Gastrocnemius medialis (tissue), 4 donors: ENCODE measurements around the gene C19orf44. TPM values are rescaled to one million over a fixed set of nuclear protein-coding genes. Genes with fewer than 3 reads are reported as not detected.
"Not testable (repeated sequence)": the region's sequence is repeated elsewhere in the genome, so short reads cannot be mapped to it uniquely, and the experiment has no call there.

Source experiments
- ATAC-seq, 2 donors: fragments of 150-250 bp; one replicate each; pipeline ENCODE4 v1.9.1; 2016
- DNase-seq, 2 donors: peaks; one replicate each; pipeline ENCODE4 v3.0.0-alpha.2; 2019
- H3K27ac ChIP-seq, 4 donors: fragments of 200-600 bp; sonication (generic); 1 replicate in 1 of 4; 2 replicates in 3 of 4; pipeline ENCODE4 v1.5.1; 2016 to 2018; ENCODE audit warnings: mild to moderate bottlenecking in 2 of 4, moderate library complexity in 1 of 4
- H3K27me3 ChIP-seq, 3 donors: fragments of 200-600 bp; sonication (generic) in 2 of 3; 1 replicate in 1 of 3; 2 replicates in 2 of 3; pipeline versions ENCODE4 v1.5.1 to v1.6.0; 2016 to 2019; ENCODE audit warnings: mild to moderate bottlenecking in 1 of 3, moderate library complexity in 1 of 3
- H3K36me3 ChIP-seq, 2 donors: fragments of 200-600 bp; sonication (generic) in 1 of 2; one replicate each; pipeline ENCODE4 v1.5.1; 2017 to 2018
- H3K4me1 ChIP-seq, 2 donors: fragments of 200-600 bp; sonication (generic) in 1 of 2; one replicate each; pipeline ENCODE4 v1.5.1; 2016 to 2017; ENCODE audit warnings: mild to moderate bottlenecking in 2 of 2
- H3K4me3 ChIP-seq, 4 donors: fragments of 200-600 bp; sonication (generic) in 3 of 4; 1 replicate in 1 of 4; 2 replicates in 3 of 4; pipeline ENCODE4 v1.5.1; 2016 to 2019; ENCODE audit warnings: mild to moderate bottlenecking in 2 of 4
- H3K9me3 ChIP-seq, 3 donors: fragments of 200-600 bp; sonication (generic) in 2 of 3; 1 replicate in 1 of 3; 2 replicates in 2 of 3; pipeline ENCODE4 v1.5.1; 2016 to 2019
- POLR2A ChIP-seq, 2 donors: fragments of 450-650 bp; IDR thresholded peaks; one replicate each; pipeline ENCODE4 v1.6.1; 2017; ENCODE audit warnings: antibody characterized with exemption in 2 of 2, mild to moderate bottlenecking in 2 of 2, moderate library complexity in 2 of 2
- in situ Hi-C, 4 donors: fragments of 200-750 bp; cut with MboI; loops; one replicate each; pipeline versions ENCODE4 v1.15.0 to v1.8.0; 2017; ENCODE audit warnings: low sequenced_read_pairs in 4 of 4
- intact Hi-C: fragments of 100-400 bp; cut with DNase I; formaldehyde crosslinking; loops from one replicate; pipeline ENCODE4 v1.15.1; 2023; ENCODE audit warnings: low total_unique reads
- total RNA-seq, 4 donors: library from RNA; depleted of rRNA; stranded (reverse); fragments of >200 nt; gene quantifications; one replicate each; pipeline versions ENCODE4 v1.1.0 to v1.2.3, GENCODE V29; 2016
- TF ChIP-seq, protein P1 (sequence below), 5 experiments: fragments of 450-650 bp in 3 of 5; fragments of 200-600 bp in 2 of 5; sonication (generic) in 2 of 5; IDR thresholded peaks in 4 of 5; conservative IDR thresholded peaks in 1 of 5; 1 replicate in 4 of 5; 2 replicates in 1 of 5; pipeline ENCODE4 v1.5.1; 2016 to 2019; ENCODE audit warnings: antibody characterized with exemption in 5 of 5, mild to moderate bottlenecking in 3 of 5, moderate library complexity in 3 of 5

The C19orf44 gene
- total RNA-seq, 4 donors from 2014 or later = 4.1 to 7.1 (median 5.0) TPM

DNA sequence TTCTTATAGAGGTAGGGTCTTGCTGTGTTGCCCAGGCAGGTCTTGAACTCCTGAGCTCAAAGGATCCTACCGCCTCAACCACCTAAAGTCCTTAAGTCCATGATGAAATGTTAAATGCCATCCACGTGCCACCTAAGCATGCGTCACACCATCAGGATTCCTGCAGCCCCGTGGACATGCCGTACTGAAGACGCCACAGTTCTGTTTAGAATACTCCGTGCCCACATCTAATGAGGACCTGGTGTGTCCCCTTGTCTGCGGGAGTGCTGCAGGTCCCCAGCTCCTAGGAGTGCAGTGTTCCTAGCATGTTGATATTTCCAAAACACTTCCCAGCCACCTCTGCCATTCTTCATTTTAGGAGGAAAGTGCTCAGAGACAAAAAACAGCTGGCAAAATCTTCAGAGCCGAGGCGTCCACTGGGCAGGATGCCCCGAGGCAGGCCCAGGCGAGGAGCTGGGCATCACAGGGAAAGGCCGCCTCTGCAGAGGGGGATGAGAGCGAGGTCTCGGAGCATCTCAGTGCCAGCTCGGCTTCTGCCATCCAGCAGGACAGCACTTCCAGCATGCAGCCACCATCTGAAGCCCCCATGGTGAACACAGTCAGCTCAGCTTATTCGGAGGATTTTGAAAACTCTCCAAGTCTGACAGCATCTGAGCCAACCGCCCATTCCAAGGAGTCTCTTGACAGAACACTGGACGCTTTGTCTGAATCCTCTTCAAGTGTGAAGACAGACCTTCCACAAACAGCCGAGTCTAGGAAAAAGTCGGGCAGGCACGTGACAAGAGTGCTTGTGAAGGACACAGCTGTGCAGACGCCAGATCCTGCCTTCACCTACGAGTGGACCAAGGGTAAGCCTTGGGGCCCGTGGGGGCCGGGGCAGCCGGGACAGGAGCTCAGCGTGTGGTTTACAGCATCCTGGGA is 13.2 kb downstream of the C19orf44 start:
- Histone ChIP-seq H3K27ac (no peak overlapping the region), H3K9me3 (no peaks in the 10 kb centered on the region), H3K27me3 (no peaks in the 10 kb centered on the region), H3K36me3 (peaks cover 0 to 38% of the 10 kb centered on the region in 2 donors), H3K4me3 (no peak overlapping the region), H3K4me1 (no peaks in the 10 kb centered on the region)
- intact Hi-C loops = no loop called here
- TF ChIP-seq, protein P1, sequence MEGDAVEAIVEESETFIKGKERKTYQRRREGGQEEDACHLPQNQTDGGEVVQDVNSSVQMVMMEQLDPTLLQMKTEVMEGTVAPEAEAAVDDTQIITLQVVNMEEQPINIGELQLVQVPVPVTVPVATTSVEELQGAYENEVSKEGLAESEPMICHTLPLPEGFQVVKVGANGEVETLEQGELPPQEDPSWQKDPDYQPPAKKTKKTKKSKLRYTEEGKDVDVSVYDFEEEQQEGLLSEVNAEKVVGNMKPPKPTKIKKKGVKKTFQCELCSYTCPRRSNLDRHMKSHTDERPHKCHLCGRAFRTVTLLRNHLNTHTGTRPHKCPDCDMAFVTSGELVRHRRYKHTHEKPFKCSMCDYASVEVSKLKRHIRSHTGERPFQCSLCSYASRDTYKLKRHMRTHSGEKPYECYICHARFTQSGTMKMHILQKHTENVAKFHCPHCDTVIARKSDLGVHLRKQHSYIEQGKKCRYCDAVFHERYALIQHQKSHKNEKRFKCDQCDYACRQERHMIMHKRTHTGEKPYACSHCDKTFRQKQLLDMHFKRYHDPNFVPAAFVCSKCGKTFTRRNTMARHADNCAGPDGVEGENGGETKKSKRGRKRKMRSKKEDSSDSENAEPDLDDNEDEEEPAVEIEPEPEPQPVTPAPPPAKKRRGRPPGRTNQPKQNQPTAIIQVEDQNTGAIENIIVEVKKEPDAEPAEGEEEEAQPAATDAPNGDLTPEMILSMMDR (IDR thresholded peaks at IDR 0.05 in 4 of 5, conservative IDR thresholded peaks at IDR 0.05 in 1 of 5) = no peak
- TF ChIP-seq POLR2A (IDR thresholded peaks at IDR 0.05) = no peak
- in situ Hi-C loops = loop anchor here in 1 of 4 donors (25.0 kb wide), 1 partner anchor 297 kb away; no protein-coding TSS in a partner anchor
- DNase-seq (no peak), ATAC-seq (no peak)

DNA sequence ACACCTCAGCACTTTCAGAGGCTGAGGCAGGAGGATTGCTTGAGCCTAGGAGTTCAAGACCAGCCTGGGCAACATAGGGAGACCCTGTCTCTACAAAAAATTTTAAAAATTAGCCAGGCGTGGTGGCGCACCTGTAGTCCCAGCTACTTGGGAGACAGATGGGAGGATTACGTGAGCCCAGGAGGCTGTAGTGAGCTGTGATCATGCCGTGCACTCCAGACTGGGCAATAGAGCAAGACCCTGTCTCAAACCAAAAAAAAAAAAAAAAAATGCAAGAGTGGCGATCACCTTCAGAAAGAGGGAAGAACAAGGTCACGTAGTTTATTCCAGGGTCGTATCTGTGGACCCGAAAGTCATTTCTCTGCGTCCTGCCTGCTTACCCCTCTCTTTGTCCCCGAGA is 16.4 kb downstream of the C19orf44 start:
- ATAC-seq = not testable (repeated sequence)

DNA sequence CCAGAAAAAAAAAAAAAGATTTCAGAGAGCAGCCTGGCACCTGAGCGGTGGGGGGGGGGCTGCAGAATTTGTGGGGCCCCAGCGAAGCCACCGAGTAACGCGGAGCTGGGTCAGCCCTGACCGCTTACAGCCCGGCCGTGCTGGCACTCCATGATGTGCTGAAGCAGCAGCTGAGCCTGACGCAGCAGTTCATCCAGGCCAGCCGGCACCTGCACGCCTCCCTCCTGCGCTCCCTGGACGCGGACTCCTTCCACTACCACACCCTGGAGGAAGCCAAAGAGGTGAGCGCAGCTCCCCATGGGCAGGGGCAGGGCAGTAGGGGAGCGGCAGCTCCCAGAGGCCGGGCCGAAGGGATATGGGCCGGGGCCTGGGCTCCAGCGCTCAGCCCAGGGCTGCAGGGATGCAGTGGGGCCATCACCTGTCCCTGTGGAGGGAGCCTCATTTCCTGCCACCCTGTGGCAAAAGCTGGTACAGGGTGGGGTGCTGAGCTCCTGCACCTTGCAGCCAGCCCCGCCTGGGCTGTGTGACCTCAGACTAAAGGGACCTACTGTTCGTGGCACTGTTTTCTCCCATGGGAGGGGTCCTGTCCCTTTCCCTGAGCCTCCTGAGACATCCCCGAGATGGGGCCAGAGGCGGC is 18.3 kb downstream of the C19orf44 start:
- in situ Hi-C loops = loop anchor here in 1 of 4 donors (25.0 kb wide), 1 partner anchor 302 kb away; no protein-coding TSS in a partner anchor
- TF ChIP-seq, protein P1 (IDR thresholded peaks at IDR 0.05 in 4 of 5, conservative IDR thresholded peaks at IDR 0.05 in 1 of 5) = no peak
- no peak for TF ChIP-seq POLR2A (IDR thresholded peaks at IDR 0.05)
- ATAC-seq = no peak
- no peak overlapping the region for H3K27ac ChIP-seq
- no peaks in the 10 kb centered on the region for H3K4me1 ChIP-seq
- H3K4me3 ChIP-seq = no peak overlapping the region
- H3K27me3 ChIP-seq = no peaks in the 10 kb centered on the region
- no peaks in the 10 kb centered on the region for H3K9me3 ChIP-seq
- intact Hi-C loops = no loop called here
- DNase-seq = no peak
- peaks cover 0 to 74% of the 10 kb centered on the region in 2 donors for H3K36me3 ChIP-seq

More for the DNA sequence above, 16.4 kb downstream of the C19orf44 start:
- in situ Hi-C loops = loop anchor here in 1 of 4 donors (25.0 kb wide), 1 partner anchor 300 kb away; no protein-coding TSS in a partner anchor
- DNase-seq, intact Hi-C loops, H3K27me3 ChIP-seq, H3K4me1 ChIP-seq, H3K9me3 ChIP-seq, H3K27ac ChIP-seq, H3K4me3 ChIP-seq: not testable (repeated sequence)
- H3K36me3 ChIP-seq = peaks cover 0 to 60% of the 10 kb centered on the region in 2 donors

DNA sequence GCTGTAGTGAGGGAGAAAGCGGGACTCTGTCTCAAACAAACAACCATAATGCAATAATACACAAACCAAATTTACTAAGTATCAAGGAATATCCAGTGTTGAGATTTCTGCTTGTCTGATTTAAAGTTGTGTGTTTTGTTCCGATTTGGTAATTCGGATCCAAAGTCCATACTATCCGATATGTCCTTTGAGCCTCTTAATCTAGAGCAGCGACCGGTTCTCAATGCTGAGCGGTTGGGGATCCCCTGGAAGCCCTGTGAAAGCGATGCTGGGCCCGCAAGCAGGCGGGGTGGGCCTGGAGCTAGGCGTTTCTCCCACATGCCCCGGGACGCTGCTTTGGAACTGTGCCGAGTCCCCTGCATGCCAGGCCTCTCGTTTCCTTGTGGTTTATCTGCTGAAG is 20.2 kb downstream of the C19orf44 start:
- Histone ChIP-seq H3K9me3 (no peaks in the 10 kb centered on the region), H3K4me1 (no peaks in the 10 kb centered on the region), H3K27me3 (no peaks in the 10 kb centered on the region), H3K4me3 (no peak overlapping the region), H3K27ac (no peak overlapping the region), H3K36me3 (peaks cover 0 to 75% of the 10 kb centered on the region in 2 donors)
- DNase-seq (no peak), ATAC-seq (no peak)
- intact Hi-C loops (no loop called here), in situ Hi-C loops (loop anchor here in 1 of 4 donors (25.0 kb wide), 1 partner anchor 304 kb away; no protein-coding TSS in a partner anchor)
- no peak for TF ChIP-seq POLR2A (IDR thresholded peaks at IDR 0.05)
- TF ChIP-seq, protein P1 (IDR thresholded peaks at IDR 0.05 in 4 of 5, conservative IDR thresholded peaks at IDR 0.05 in 1 of 5) = no peak
